T-cell (primary cell): ENCODE results near the gene CGB8. TPM values are rescaled to one million over a fixed set of nuclear protein-coding genes. Genes with fewer than 3 reads are reported as not detected.

Experiments used
- ATAC-seq, 4 experiments: fragments of 200-7000 bp in 3 of 4; fragments of 150-1000 bp in 1 of 4; cut with Tn5 transposase; replicated peaks in 1 of 4; 1 replicate in 3 of 4; 2 replicates in 1 of 4; pipeline ENCODE4 v1.10.0; 2021; ENCODE audit warnings: moderate library complexity in 3 of 4, mild to moderate bottlenecking in 2 of 4, moderate number of reproducible peaks in 1 of 4
- CTCF ChIA-PET, 2 donors: fragments of 300-600 bp; sonication (Branson Sonifier 250); formaldehyde crosslinking; loops; one replicate each; lab custom pipeline; 2022; ENCODE audit warnings: antibody characterized with exemption in 2 of 2; lab: Charles Lee
- POLR2A ChIA-PET, 2 donors: fragments of 300-600 bp; sonication (Branson Sonifier 250); formaldehyde crosslinking; loops; one replicate each; lab custom pipeline; 2022; ENCODE audit warnings: antibody characterized with exemption in 2 of 2; lab: Charles Lee
- DNase-seq, 35 experiments: peaks; one replicate each; pipeline versions ENCODE4 v3.0.0 to v3.0.0-alpha.2; 2013 to 2023
- H3K27ac ChIP-seq: one replicate; pipeline ENCODE4 v1.5.1; 2013; ENCODE audit warnings: low read length
- H3K27me3 ChIP-seq, 2 experiments: replicated peaks in 1 of 2; 1 replicate in 1 of 2; 2 replicates in 1 of 2; pipeline versions ENCODE4 v1.6.1 to v1.7.0; 2013; ENCODE audit warnings: low read length in 1 of 2, mixed read lengths in 1 of 2; ENCODE audit not compliant: control insufficient read depth in 2 of 2, insufficient read depth in 2 of 2; ENCODE audit errors: extremely low read depth in 1 of 2
- H3K36me3 ChIP-seq, 2 donors: 1 replicate in 1 of 2; 2 replicates in 1 of 2; pipeline versions ENCODE4 v1.6.1 to v1.7.0; 2013; ENCODE audit warnings: low read length in 1 of 2; ENCODE audit not compliant: control insufficient read depth in 2 of 2, insufficient read depth in 1 of 2; ENCODE audit errors: extremely low read depth in 1 of 2
- H3K4me1 ChIP-seq, 2 experiments: 1 replicate in 1 of 2; 2 replicates in 1 of 2; pipeline versions ENCODE4 v1.6.1 to v1.7.0; 2013; ENCODE audit warnings: low read length in 2 of 2, mixed read lengths in 1 of 2; ENCODE audit not compliant: insufficient read depth in 2 of 2, control insufficient read depth in 1 of 2; ENCODE audit errors: extremely low read depth in 1 of 2
- H3K4me3 ChIP-seq, 2 donors: 1 replicate in 1 of 2; 2 replicates in 1 of 2; pipeline versions ENCODE4 v1.5.1 to v1.7.0; 2013; ENCODE audit warnings: mild to moderate bottlenecking in 2 of 2, low read length in 1 of 2, moderate library complexity in 1 of 2; ENCODE audit not compliant: control insufficient read depth in 1 of 2; ENCODE audit errors: extremely low read depth in 1 of 2
- H3K9me3 ChIP-seq: 2 replicates; pipeline ENCODE4 v1.7.0; 2013
- H3K27ac Mint-ChIP-seq, 2 donors: one replicate each; pipeline ENCODE4 v1.8.0; 2020 to 2021; ENCODE audit warnings: mild to moderate bottlenecking in 2 of 2, mixed read lengths in 2 of 2
- H3K27me3 Mint-ChIP-seq, 2 donors: one replicate each; pipeline ENCODE4 v1.8.0; 2021 to 2022; ENCODE audit warnings: mixed read lengths in 2 of 2
- H3K36me3 Mint-ChIP-seq: one replicate; pipeline ENCODE4 v1.8.0; 2021; ENCODE audit warnings: mixed read lengths
- H3K4me1 Mint-ChIP-seq, 3 donors: one replicate each; pipeline ENCODE4 v1.8.0; 2020 to 2022; ENCODE audit warnings: mixed read lengths in 3 of 3, mild to moderate bottlenecking in 1 of 3
- H3K4me3 Mint-ChIP-seq, 3 donors: one replicate each; pipeline ENCODE4 v1.8.0; 2020 to 2022; ENCODE audit warnings: mild to moderate bottlenecking in 3 of 3, mixed read lengths in 3 of 3, moderate library complexity in 3 of 3
- H3K9me3 Mint-ChIP-seq, 3 donors: one replicate each; pipeline ENCODE4 v1.8.0; 2020 to 2022; ENCODE audit warnings: mixed read lengths in 3 of 3
- WGBS: methylation state at CpG from one replicate; pipeline ENCODE4 v1.1.5; 2013; ENCODE audit warnings: missing lambda C conversion rate; ENCODE audit not compliant: insufficient coverage; 5-methylcytosine and 5-hydroxymethylcytosine counted together
- total RNA-seq, 35 experiments: library from RNA in 6 of 35; stranded (reverse) in 6 of 35; fragments of 120-200 nt in 1 of 35; gene quantifications; one replicate each; pipeline versions ENCODE4 v1.2.1 to v1.2.4 and lab custom pipeline; 2013 to 2026

CGB8 gene
- total RNA-seq, 5 donors from 2014 or later (not counting 1 experiment from before 2014, with no cell fraction given) = not detected

DNA sequence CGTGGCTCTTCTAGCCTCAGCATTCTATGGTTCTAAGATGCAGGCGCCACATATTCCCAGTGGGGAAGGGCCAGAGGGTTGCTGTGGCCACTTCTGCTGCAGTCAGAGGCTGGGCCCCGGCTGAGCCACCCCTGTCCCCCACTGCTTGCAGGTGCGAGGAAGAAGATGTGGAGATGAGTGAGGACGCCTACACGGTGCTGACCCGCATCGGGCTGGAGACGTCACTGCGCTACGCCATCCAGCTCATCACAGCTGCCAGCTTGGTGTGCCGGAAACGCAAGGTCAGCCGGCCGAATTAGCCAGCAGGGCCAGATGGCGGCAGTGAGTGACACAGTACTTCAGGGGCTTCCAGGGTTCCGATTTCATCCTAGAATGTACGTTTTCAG lies 34.0 kb downstream of the CGB8 start:
- Mint-ChIP-seq H3K4me3 (no peak overlapping the region), H3K27me3 (peaks cover 0 to 6% of the 10 kb centered on the region in 2 donors), H3K4me1 (peaks cover 12 to 17% (median 12%) of the 10 kb centered on the region in 3 donors), H3K36me3 (peaks cover 3% of the 10 kb centered on the region), H3K27ac (no peak overlapping the region), H3K9me3 (no peaks in the 10 kb centered on the region)
- ChIA-PET POLR2A (no interaction called here), CTCF (no interaction called here)
- ATAC-seq (no peak), DNase-seq (no peak)
- H3K4me1 ChIP-seq = peaks cover 7 to 27% of the 10 kb centered on the region in 2 experiments
- no peaks in the 10 kb centered on the region for H3K9me3 ChIP-seq
- peaks cover 0 to 10% of the 10 kb centered on the region in 2 experiments for H3K27me3 ChIP-seq
- no peak overlapping the region for H3K4me3 ChIP-seq
- no peak overlapping the region for H3K27ac ChIP-seq
- 90% methylated on average over 17 of the region's 18 CpGs for WGBS
- H3K36me3 ChIP-seq = peaks cover 7 to 19% of the 10 kb centered on the region in 2 donors

DNA sequence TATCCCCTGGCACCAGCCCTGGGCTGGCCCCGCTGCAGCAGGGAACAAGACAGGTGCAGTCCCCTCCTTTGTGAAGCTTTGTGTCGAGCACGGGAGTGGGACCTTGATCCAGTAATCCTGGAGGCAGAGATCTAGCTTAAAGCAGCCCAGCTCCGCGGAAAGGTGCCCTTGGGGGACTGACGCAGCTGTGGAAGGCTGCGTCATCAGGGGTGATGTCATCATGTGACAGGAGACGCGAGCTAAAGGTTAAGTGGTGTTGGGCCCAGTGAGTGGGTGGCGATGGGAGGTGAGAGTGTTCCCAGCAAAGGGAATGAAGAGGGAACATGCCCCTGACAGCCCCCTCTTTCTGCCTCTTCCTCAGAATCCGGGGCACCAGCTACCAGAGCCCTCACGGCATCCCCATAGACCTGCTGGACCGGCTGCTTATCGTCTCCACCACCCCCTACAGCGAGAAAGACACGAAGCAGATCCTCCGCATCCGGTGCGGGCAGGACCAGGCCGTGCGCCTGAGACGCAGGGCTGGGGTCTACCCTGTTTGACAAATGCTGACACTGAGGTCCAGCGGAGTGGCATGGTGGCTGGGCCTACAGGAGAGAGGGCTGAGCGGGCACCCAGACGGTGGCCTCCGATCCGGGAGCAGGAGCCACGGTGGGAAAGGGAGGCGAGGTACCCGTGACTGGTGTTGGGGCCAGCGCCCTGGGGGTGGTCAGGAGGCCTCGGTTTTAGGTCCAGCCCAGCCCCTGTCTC lies 34.6 kb downstream of the CGB8 start:
- ATAC-seq (no peak), DNase-seq (no peak)
- Mint-ChIP-seq H3K4me3 (no peak overlapping the region), H3K9me3 (no peaks in the 10 kb centered on the region), H3K27me3 (peaks cover 0 to 6% of the 10 kb centered on the region in 2 donors), H3K36me3 (peaks cover 3% of the 10 kb centered on the region), H3K4me1 (peaks cover 6 to 13% (median 8%) of the 10 kb centered on the region in 3 donors), H3K27ac (no peak overlapping the region)
- H3K4me3 ChIP-seq = no peak overlapping the region
- CTCF ChIA-PET = interaction anchor here in 1 of 2 donors (0.9 kb wide), 1 partner anchor 21 kb away, joined by 3 read pairs; the partner anchor contains the start of genes GYS1 and RUVBL2
- H3K27ac ChIP-seq = no peak overlapping the region
- WGBS = 97% methylated on average over 30 of the region's 32 CpGs
- H3K4me1 ChIP-seq = peaks cover 7 to 22% of the 10 kb centered on the region in 2 experiments
- H3K27me3 ChIP-seq = peaks cover 0 to 4% of the 10 kb centered on the region in 2 experiments
- peaks cover 12 to 22% of the 10 kb centered on the region in 2 donors for H3K36me3 ChIP-seq
- no peaks in the 10 kb centered on the region for H3K9me3 ChIP-seq
- POLR2A ChIA-PET = no interaction called here

DNA sequence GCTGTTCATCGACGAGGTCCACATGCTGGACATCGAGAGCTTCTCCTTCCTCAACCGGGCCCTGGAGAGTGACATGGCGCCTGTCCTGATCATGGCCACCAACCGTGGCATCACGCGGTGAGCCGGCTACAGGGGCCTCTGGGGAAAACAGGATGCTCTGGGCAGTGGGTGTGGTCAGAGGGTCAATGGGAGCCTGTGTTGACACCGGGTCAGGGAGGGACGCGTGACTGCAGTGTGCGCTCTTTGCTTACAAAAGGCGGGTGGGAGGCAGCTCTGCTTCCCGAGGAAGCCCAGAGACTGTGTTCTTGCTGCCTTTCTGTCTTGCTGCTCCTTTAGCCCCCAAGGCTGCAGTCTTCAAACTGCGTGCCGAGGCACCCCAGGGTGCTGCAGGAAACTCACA lies 37.7 kb downstream of the CGB8 start:
- Histone ChIP-seq H3K9me3 (no peaks in the 10 kb centered on the region), H3K27ac (no peak overlapping the region), H3K36me3 (peaks cover 25 to 27% of the 10 kb centered on the region in 2 donors), H3K4me1 (no peaks in the 10 kb centered on the region), H3K27me3 (no peaks in the 10 kb centered on the region), H3K4me3 (no peak overlapping the region)
- no peaks in the 10 kb centered on the region for H3K27me3 Mint-ChIP-seq
- no peak overlapping the region for H3K27ac Mint-ChIP-seq
- ChIA-PET CTCF (no interaction called here), POLR2A (no interaction called here)
- H3K36me3 Mint-ChIP-seq = peaks cover 8% of the 10 kb centered on the region
- 91% methylated on average over 12 of the region's 17 CpGs for WGBS
- ATAC-seq = no peak
- no peaks in the 10 kb centered on the region for H3K9me3 Mint-ChIP-seq
- H3K4me3 Mint-ChIP-seq = no peak overlapping the region
- H3K4me1 Mint-ChIP-seq = no peaks in the 10 kb centered on the region
- no peak for DNase-seq

- ATAC-seq = no peak
- DNase-seq = no peak
- H3K27me3 ChIP-seq = no peaks in the 10 kb centered on the region
- H3K4me1 ChIP-seq = no peaks in the 10 kb centered on the region
- H3K9me3 ChIP-seq = no peaks in the 10 kb centered on the region
- H3K27me3 Mint-ChIP-seq = no peaks in the 10 kb centered on the region
- H3K9me3 Mint-ChIP-seq = no peaks in the 10 kb centered on the region
- no peak overlapping the region for H3K27ac Mint-ChIP-seq
- ChIA-PET CTCF (interaction anchor here in 1 of 2 donors (0.6 to 1.0 kb wide), 2 partner anchors 17 to 132 kb away, joined by 3 to 7 read pairs; partner anchors contain the start of genes GYS1 and RUVBL2), POLR2A (no interaction called here)
- H3K4me3 Mint-ChIP-seq = no peak overlapping the region
- H3K36me3 Mint-ChIP-seq = peaks cover 9% of the 10 kb centered on the region
- 94% methylated on average over 13 of the region's 18 CpGs for WGBS
- H3K4me1 Mint-ChIP-seq = no peaks in the 10 kb centered on the region
- peaks cover 26 to 30% of the 10 kb centered on the region in 2 donors for H3K36me3 ChIP-seq
- no peak overlapping the region for H3K4me3 ChIP-seq
- no peak overlapping the region for H3K27ac ChIP-seq
These were observed 38.5 kb downstream of the CGB8 start for GRCh38 chr19:49010453-49010852.

DNA sequence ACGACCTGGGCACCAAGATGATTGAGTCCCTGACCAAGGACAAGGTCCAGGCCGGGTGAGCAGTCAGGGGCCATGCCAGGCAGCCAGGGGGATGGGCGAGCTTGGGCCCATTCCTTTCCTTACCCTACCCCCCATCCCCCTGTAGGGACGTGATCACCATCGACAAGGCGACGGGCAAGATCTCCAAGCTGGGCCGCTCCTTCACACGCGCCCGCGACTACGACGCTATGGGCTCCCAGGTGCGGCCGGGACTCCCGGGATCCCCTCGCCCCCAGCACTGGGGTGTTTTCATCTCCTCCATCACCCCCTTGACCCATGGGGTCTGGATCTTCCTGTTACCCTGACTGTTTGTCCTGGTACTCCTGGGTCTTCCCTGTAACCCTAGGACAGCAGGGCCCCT lies 39.1 kb downstream of the CGB8 start:
- Mint-ChIP-seq H3K4me1 (no peaks in the 10 kb centered on the region), H3K4me3 (no peak overlapping the region), H3K36me3 (peaks cover 15% of the 10 kb centered on the region), H3K9me3 (no peaks in the 10 kb centered on the region), H3K27ac (no peak overlapping the region), H3K27me3 (no peaks in the 10 kb centered on the region)
- WGBS = 96% methylated on average over 18 of the region's 18 CpGs
- ChIA-PET POLR2A (no interaction called here), CTCF (interaction anchor here in 1 of 2 donors (1.0 kb wide), 1 partner anchor 16 kb away, joined by 3 read pairs; the partner anchor contains the start of genes GYS1 and RUVBL2)
- Histone ChIP-seq H3K36me3 (peaks cover 23 to 36% of the 10 kb centered on the region in 2 donors), H3K27ac (no peak overlapping the region), H3K4me3 (no peak overlapping the region), H3K9me3 (no peaks in the 10 kb centered on the region), H3K4me1 (no peaks in the 10 kb centered on the region), H3K27me3 (no peaks in the 10 kb centered on the region)
- no peak for DNase-seq
- peak in 1 of 4 experiments; percentile 11 for ATAC-seq

GRCh38 chr19:49006905-49007304 lies 42.0 kb downstream of the CGB8 start:
- no peaks in the 10 kb centered on the region for H3K27me3 Mint-ChIP-seq
- DNase-seq = no peak
- 97% methylated on average over 22 of the region's 22 CpGs for WGBS
- POLR2A ChIA-PET = no interaction called here
- Histone ChIP-seq H3K9me3 (no peaks in the 10 kb centered on the region), H3K4me3 (no peak overlapping the region), H3K36me3 (peaks cover 25 to 48% of the 10 kb centered on the region in 2 donors), H3K4me1 (no peaks in the 10 kb centered on the region), H3K27ac (no peak overlapping the region), H3K27me3 (no peaks in the 10 kb centered on the region)
- CTCF ChIA-PET = no interaction called here
- H3K27ac Mint-ChIP-seq = no peak overlapping the region
- H3K4me3 Mint-ChIP-seq = no peak overlapping the region
- no peaks in the 10 kb centered on the region for H3K4me1 Mint-ChIP-seq
- no peaks in the 10 kb centered on the region for H3K9me3 Mint-ChIP-seq
- ATAC-seq = no peak
- H3K36me3 Mint-ChIP-seq = peaks cover 20% of the 10 kb centered on the region
